ENCODE measurements around the gene GPR61. TPM values are rescaled to one million over a fixed set of nuclear protein-coding genes. Genes with fewer than 3 reads are reported as not detected.

The GPR61 gene
- total and polyA plus RNA-seq, 9 of the 15 experiments (the other 6 are each of a cell fraction or from before 2014, with no cell fraction given), result 0.04 to 1.1 (median 0.25) TPM; not detected in 4

DNA sequence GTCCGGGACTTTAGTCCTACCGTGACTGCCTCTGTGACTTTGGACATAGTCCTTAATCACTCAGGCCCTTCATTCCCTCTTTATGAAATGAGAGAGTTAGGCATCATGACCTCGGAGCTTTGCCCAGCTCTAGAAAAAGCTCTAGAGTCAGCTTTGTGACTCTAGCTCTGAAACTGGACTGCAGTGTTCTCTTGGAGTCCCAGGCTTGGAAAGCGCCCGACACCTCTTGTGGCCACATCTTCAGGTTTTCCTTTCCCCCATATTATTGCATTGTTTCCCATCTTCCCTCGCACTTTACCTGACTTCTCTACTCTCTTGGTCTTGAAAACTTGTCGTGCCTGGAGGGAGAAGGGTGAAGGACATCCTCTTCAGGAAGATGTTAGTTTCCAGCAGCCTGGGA is 17.6 kb upstream of the GPR61 start:
- 9% methylated on average over 7 of the region's 7 CpGs for WGBS (ENCODE audit: insufficient coverage, low coverage, missing lambda C conversion rate)
- ATAC-seq (peak; percentile 37), DNase-seq (ENCODE audit: extremely low read depth in 1 of 4, low spot score in 3 of 4) (no peak), FAIRE-seq (no peak)
- Histone ChIP-seq H3K9me3 (replicated peaks; ENCODE audit: control insufficient read depth, insufficient read depth, low read depth, low read length) (no peaks in the 10 kb centered on the region), H4K20me1 (replicated peaks; ENCODE audit: control insufficient read depth, insufficient read depth, low read length) (no peaks in the 10 kb centered on the region), H3K4me3 (no peak overlapping the region), H3K79me2 (ENCODE audit: control insufficient read depth, insufficient read depth, low read length) (no peaks in the 10 kb centered on the region), H3K9ac (ENCODE audit: insufficient read depth in 1 of 2, low read depth in 2 of 2, low read length in 2 of 2) (no peak overlapping the region), H3K27me3 (ENCODE audit: control insufficient read depth in 2 of 2, insufficient read depth in 2 of 2, low read length in 2 of 2) (peaks cover 33 to 37% of the 10 kb centered on the region in 2 experiments), H3K36me3 (ENCODE audit: control insufficient read depth, insufficient read depth, low read length) (no peaks in the 10 kb centered on the region), H3K4me1 (replicated peaks in 1 of 2; ENCODE audit: control insufficient read depth in 2 of 2, insufficient read depth in 2 of 2, low read length in 2 of 2) (no peaks in the 10 kb centered on the region; a peak in 1 of 5 replicates), H3K4me2 (ENCODE audit: insufficient read depth, low read length) (no peak overlapping the region), H3K27ac (ENCODE audit: extremely low read depth, low read depth, low read length) (no peak overlapping the region), H2AFZ (ENCODE audit: low read depth, low read length) (peak overlapping the region; percentile 18; the same call in 1 of the 2 replicates), H3K9me1 (ENCODE audit: control insufficient read depth, insufficient read depth, low read length) (no peaks in the 10 kb centered on the region)
- no TSS peak for BruUV-seq (replicated peaks)
- ChIA-PET POLR2A (interaction anchor here (0.6 to 1.1 kb wide), 5 partner anchors 9 to 1542 kb away, joined by 3 read pairs; partner anchors contain the start of gene CYB561D1), CTCF (ENCODE audit: low intra/inter-chr PET ratio) (no interaction called here)
- intact Hi-C loops (cut with micrococcal nuclease), result no loop called here
- TF ChIP-seq CREB1 (IDR thresholded peaks at IDR 0.05) (no peak), CREB1 (CRISPR knock-in tag; IDR thresholded peaks at IDR 0.05) (no peak), TAF9B (IDR thresholded peaks at IDR 0.05; ENCODE audit: partially characterized antibody) (no peak), SRSF1 (IDR thresholded peaks at IDR 0.05; ENCODE audit: low read depth, low read length) (no peak), EZH2 (IDR thresholded peaks at IDR 0.05; ENCODE audit: borderline replicate concordance, low read depth, low read length) (peak; percentile 86; the same call in 1 of the 2 replicates)
- TF ChIP-seq, protein P1, sequence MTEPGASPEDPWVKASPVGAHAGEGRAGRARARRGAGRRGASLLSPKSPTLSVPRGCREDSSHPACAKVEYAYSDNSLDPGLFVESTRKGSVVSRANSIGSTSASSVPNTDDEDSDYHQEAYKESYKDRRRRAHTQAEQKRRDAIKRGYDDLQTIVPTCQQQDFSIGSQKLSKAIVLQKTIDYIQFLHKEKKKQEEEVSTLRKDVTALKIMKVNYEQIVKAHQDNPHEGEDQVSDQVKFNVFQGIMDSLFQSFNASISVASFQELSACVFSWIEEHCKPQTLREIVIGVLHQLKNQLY (CRISPR knock-in tag; conservative IDR thresholded peaks at IDR 0.05), result no peak
- in situ Hi-C loops (cut with MboI), result no loop called here

Measured in K562 (cell line).